Esophagus muscularis mucosa (tissue), 4 donors: ENCODE measurements around the gene EFCAB12. TPM values are rescaled to one million over a fixed set of nuclear protein-coding genes. Genes with fewer than 3 reads are reported as not detected.

Experiments used
- DNase-seq: peaks from one replicate; pipeline ENCODE4 v3.0.0-alpha.2; 2017; ENCODE audit errors: extremely low spot score
- H3K27ac ChIP-seq, 4 donors: fragments of 200-600 bp; sonication (generic); replicated peaks in 1 of 4; 1 replicate in 3 of 4; 2 replicates in 1 of 4; pipeline ENCODE4 v1.5.1; 2016 to 2019; ENCODE audit warnings: mild to moderate bottlenecking in 1 of 4
- H3K27me3 ChIP-seq, 4 donors: fragments of 200-600 bp; sonication (generic); one replicate each; pipeline versions ENCODE4 v1.5.1 to v1.6.0; 2016 to 2019
- H3K36me3 ChIP-seq, 4 donors: fragments of 200-600 bp; sonication (generic); one replicate each; pipeline ENCODE4 v1.5.1; 2016 to 2019
- H3K4me1 ChIP-seq, 4 donors: fragments of 200-600 bp; sonication (generic); one replicate each; pipeline ENCODE4 v1.5.1; 2016 to 2019
- H3K4me3 ChIP-seq, 4 donors: fragments of 200-600 bp; sonication (generic); 1 replicate in 2 of 4; 2 replicates in 2 of 4; pipeline ENCODE4 v1.5.1; 2016 to 2019; ENCODE audit warnings: mild to moderate bottlenecking in 4 of 4, moderate library complexity in 1 of 4
- H3K9me3 ChIP-seq, 4 donors: fragments of 200-600 bp; sonication (generic); 1 replicate in 3 of 4; 2 replicates in 1 of 4; pipeline ENCODE4 v1.5.1; 2016 to 2019
- CTCF ChIP-seq, 3 experiments: fragments of 200-600 bp in 2 of 3; fragments of 450-650 bp in 1 of 3; sonication (generic) in 2 of 3; IDR thresholded peaks; one replicate each; pipeline ENCODE4 v1.5.1; 2017 to 2019; ENCODE audit warnings: antibody characterized with exemption in 3 of 3, mild to moderate bottlenecking in 2 of 3, moderate library complexity in 1 of 3
- EP300 ChIP-seq: sonication (generic); formaldehyde crosslinking; IDR thresholded peaks from one replicate; pipeline ENCODE4 v1.6.1; 2017; ENCODE audit warnings: antibody characterized with exemption
- POLR2A ChIP-seq: fragments of 450-650 bp; IDR thresholded peaks from one replicate; pipeline ENCODE4 v1.6.1; 2017; ENCODE audit warnings: antibody characterized with exemption, moderate library complexity, mild to moderate bottlenecking, low read depth
- POLR2AphosphoS5 ChIP-seq, 2 donors: sonication (generic); formaldehyde crosslinking; IDR thresholded peaks; one replicate each; pipeline ENCODE4 v1.6.1; 2017; ENCODE audit warnings: antibody characterized with exemption in 2 of 2
- WGBS: methylation state at CpG from one replicate; pipeline ENCODE4 v1.1.5; 2018; 5-methylcytosine and 5-hydroxymethylcytosine counted together
- intact Hi-C: fragments of 100-400 bp; cut with DNase I; formaldehyde crosslinking; loops from one replicate; pipeline ENCODE4 v1.15.1; 2023
- total RNA-seq, 4 donors: library from RNA; depleted of rRNA; stranded (reverse); fragments of >200 nt; gene quantifications; one replicate each; pipeline versions ENCODE4 v1.1.0 to v1.2.1, GENCODE V29; 2016

The EFCAB12 gene
- total RNA-seq, 4 donors from 2014 or later = 0.19 to 0.42 TPM; not detected in 2

GRCh38 chr3:129403450-129403849, 25.0 kb downstream of the EFCAB12 start:
- no peak overlapping the region for H3K4me3 ChIP-seq
- intact Hi-C loops = no loop called here
- H3K9me3 ChIP-seq = no peaks in the 10 kb centered on the region
- no peak for DNase-seq
- TF ChIP-seq EP300 = no peak
- 75% methylated on average over 4 of the region's 7 CpGs for WGBS
- no peaks in the 10 kb centered on the region for H3K36me3 ChIP-seq
- no peak overlapping the region for H3K27ac ChIP-seq
- H3K4me1 ChIP-seq = peaks cover 2 to 8% (median 3%) of the 10 kb centered on the region in 4 donors
- H3K27me3 ChIP-seq = no peaks in the 10 kb centered on the region

- TF ChIP-seq POLR2AphosphoS5 (IDR thresholded peaks at IDR 0.05) (no peak), CTCF (IDR thresholded peaks at IDR 0.05) (no peak)
- no peak overlapping the region for H3K4me3 ChIP-seq
- peaks cover 9 to 17% (median 12%) of the 10 kb centered on the region in 4 donors for H3K4me1 ChIP-seq
- H3K27me3 ChIP-seq = no peaks in the 10 kb centered on the region
- H3K27ac ChIP-seq = no peak overlapping the region
- intact Hi-C loops = no loop called here
- no peaks in the 10 kb centered on the region for H3K9me3 ChIP-seq
- no peak for DNase-seq
- no peaks in the 10 kb centered on the region for H3K36me3 ChIP-seq
- 96% methylated on average over 4 of the region's 4 CpGs for WGBS
Measured at GRCh38 chr3:129402616-129403015, 25.8 kb downstream of the EFCAB12 start.

- no peak overlapping the region for H3K4me3 ChIP-seq
- no peak for TF ChIP-seq EP300
- TF ChIP-seq POLR2AphosphoS5 (IDR thresholded peaks at IDR 0.05) = no peak
- TF ChIP-seq CTCF (IDR thresholded peaks at IDR 0.05) = no peak
- TF ChIP-seq POLR2A = no peak
- peaks cover 0 to 3% (median 0%) of the 10 kb centered on the region in 4 donors for H3K36me3 ChIP-seq
- no peak overlapping the region for H3K27ac ChIP-seq
- H3K9me3 ChIP-seq = no peaks in the 10 kb centered on the region
- H3K27me3 ChIP-seq = no peaks in the 10 kb centered on the region
- H3K4me1 ChIP-seq = peaks cover 13 to 21% (median 15%) of the 10 kb centered on the region in 4 donors
- DNase-seq = no peak
- intact Hi-C loops = no loop called here
- 79% methylated on average over 7 of the region's 7 CpGs for WGBS
Measured at GRCh38 chr3:129402210-129402609, 26.2 kb downstream of the EFCAB12 start.

- WGBS = 54% methylated on average over 8 of the region's 8 CpGs
Measured at GRCh38 chr3:129399895-129400357, 28.5 kb downstream of the EFCAB12 start.

More at GRCh38 chr3:129399895-129400357, 28.5 kb downstream of the EFCAB12 start:
- intact Hi-C loops = no loop called here
- Histone ChIP-seq H3K4me3 (peak overlapping the region; percentile 78 to 96 (median 86)), H3K36me3 (peaks cover 0 to 24% (median 10%) of the 10 kb centered on the region in 4 donors), H3K4me1 (peaks cover 23 to 39% (median 31%) of the 10 kb centered on the region in 4 donors), H3K9me3 (no peaks in the 10 kb centered on the region), H3K27ac (peak overlapping the region; percentile 85 to 90 (median 86)), H3K27me3 (no peaks in the 10 kb centered on the region)
- no peak for DNase-seq
- TF ChIP-seq POLR2AphosphoS5 (IDR thresholded peaks at IDR 0.05) (peak in 1 of 2 donors; percentile 50), CTCF (IDR thresholded peaks at IDR 0.05) (no peak), POLR2A (peak; percentile 12), EP300 (no peak)
